GM18861 (cell line): ENCODE measurements around the gene FNBP1L.

Experiments used
- ATAC-seq: cut with Tn5 transposase; IDR thresholded peaks from one replicate; pipeline ENCODE4 v1.9.1; 2021; ENCODE audit not compliant: unreplicated experiment

Gene FNBP1L

GRCh38 chr1:93591291-93591675 lies 143.4 kb downstream of the FNBP1L start:
- ATAC-seq: peak; percentile 26

- peak; percentile 82 for ATAC-seq
These were observed 144.0 kb downstream of the FNBP1L start for GRCh38 chr1:93591676-93592550.

DNA sequence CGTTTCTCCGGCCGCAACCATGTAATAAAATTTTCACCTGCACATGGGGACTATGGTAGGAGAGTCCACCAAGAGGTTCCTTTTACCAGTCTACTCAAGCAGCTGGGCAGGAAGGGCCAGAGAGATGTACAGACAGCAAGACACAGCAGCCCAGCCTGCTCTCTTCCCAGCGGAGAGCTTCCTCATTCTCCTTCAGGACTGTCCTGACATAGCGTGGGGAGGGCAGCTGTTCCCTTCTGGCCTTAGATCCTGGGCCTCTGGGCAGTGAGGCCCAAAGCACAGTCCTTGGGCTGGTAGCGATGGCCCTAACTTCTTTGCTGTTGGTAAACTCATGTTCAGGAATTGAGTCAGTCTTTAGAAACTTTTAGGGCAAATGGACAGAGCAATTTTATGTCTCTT lies 144.6 kb downstream of the FNBP1L start:
- no peak for ATAC-seq

- ATAC-seq: no peak
These were observed 146.1 kb downstream of the FNBP1L start for GRCh38 chr1:93593854-93594602.

DNA sequence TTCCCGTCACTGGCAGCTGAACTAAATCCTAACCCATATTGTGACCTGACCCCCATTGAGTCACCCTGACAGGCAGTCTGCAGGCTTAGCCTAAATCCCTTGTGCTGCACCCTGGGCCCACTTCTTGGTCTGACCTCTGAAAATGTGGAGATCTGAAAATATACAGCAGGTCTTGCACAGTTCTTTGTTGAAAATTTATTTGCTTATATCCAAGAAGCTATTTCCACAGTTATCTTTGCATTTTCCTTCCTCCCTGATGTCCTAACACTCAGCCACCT lies 146.6 kb downstream of the FNBP1L start:
- no peak for ATAC-seq

GRCh38 chr1:93595266-93595665 lies 147.3 kb downstream of the FNBP1L start:
- no peak for ATAC-seq

- ATAC-seq: no peak
These were observed 147.8 kb downstream of the FNBP1L start for GRCh38 chr1:93595743-93596142.

- ATAC-seq: no peak
These were observed 148.6 kb downstream of the FNBP1L start for GRCh38 chr1:93596329-93597089.

- ATAC-seq: no peak
These were observed 149.8 kb downstream of the FNBP1L start for GRCh38 chr1:93597709-93598108.

- no peak for ATAC-seq
These were observed 150.5 kb downstream of the FNBP1L start for GRCh38 chr1:93598396-93598795.

- no peak for ATAC-seq
These were observed 151.0 kb downstream of the FNBP1L start for GRCh38 chr1:93598861-93599439.

- ATAC-seq: no peak
These were observed 151.6 kb downstream of the FNBP1L start for GRCh38 chr1:93599479-93599878.

DNA sequence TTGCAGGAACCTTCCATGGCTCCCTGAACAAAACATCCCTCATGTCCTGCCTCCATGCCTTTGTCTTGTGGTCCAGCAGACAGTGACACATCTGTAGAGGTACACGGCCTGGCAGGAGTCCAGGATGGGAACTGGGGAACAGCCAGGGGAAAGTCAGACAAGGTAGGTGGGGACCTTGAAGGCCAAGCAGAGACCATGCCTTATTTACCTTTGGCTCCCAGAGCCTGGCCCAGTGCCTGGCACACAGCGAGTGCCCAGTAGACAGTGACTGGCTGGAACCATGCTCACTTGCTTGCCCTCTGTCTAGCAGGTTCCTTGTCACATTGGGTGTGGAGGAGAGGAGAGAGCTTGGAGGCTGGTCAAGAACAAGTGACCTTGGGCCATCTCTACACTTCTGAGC lies 152.7 kb downstream of the FNBP1L start:
- no peak for ATAC-seq

- no peak for ATAC-seq
These were observed 153.8 kb downstream of the FNBP1L start for GRCh38 chr1:93601686-93602085.

GRCh38 chr1:93602101-93602500 lies 154.2 kb downstream of the FNBP1L start:
- ATAC-seq: no peak

DNA sequence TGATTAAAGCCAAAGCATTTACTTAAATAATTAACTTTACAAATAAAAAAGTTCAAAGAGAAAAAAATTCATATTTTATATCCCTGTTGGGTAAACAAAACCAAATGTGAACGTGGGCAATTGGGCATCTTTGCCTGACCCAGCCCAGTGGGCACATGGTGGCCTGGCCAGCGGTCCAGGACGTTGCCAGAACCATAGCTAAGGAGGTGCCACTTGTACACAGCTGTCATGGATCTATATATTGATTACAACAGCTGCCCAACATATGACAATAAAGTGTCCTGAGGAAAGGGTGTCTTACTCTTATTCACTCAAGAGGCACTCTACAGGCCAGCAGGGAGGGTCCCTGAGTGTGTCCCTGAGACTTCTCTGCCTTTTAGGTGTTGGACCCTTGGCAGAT lies 155.2 kb downstream of the FNBP1L start:
- ATAC-seq: no peak

GRCh38 chr1:93603601-93604000 lies 155.7 kb downstream of the FNBP1L start:
- ATAC-seq: no peak
